SH-SY5Y (cell line): ENCODE data around the gene SEPTIN2.

Source experiments
- GATA2 ChIP-seq: IDR thresholded peaks from 2 replicates; pipeline ENCODE4 v1.6.1; 2011; ENCODE audit warnings: mild to moderate bottlenecking, low read depth, low read length
- GATA3 ChIP-seq: IDR thresholded peaks from 2 replicates; pipeline ENCODE4 v1.6.1; 2011; ENCODE audit warnings: low read depth, mild to moderate bottlenecking, low read length, moderate library complexity

SEPTIN2 gene

DNA sequence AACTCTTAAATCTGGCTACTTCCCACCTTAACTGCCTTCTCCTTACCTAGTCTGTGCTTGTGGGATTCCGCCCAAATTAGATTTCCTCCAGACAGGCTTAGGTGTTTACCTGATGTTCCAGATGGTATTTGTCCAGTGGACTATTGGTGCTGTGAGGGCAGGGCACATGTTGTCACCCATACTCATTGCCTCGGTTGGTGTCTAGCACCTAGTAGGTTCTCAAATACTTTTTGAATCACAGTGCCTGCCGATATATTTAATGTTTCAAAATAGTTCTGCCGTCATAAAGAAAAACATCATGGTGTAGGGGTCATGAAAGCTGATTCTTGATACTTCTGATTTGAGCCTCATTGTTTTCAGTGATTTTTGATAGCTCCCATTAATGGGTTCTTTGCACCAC lies 1.1 kb downstream of the SEPTIN2 start:
- TF ChIP-seq GATA3 = no peak

DNA sequence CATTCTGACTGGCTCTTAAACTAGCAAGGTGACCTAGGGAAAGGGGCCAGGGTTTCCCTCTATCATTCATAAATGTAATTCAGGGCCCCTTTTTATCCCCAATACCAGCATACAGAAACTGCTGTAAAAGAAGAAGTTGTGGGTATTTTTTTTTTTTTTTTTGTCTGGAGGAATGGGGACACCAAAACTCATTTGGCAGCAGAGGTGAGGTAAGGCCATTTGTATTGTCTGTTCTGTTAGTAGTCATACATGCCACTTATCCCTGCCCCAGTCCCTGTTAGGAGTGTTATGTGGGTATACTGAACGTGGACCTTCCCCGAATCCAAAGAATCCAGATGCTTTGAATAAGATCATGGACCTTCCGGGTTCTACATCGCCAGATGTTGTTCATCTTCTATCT lies 1.7 kb downstream of the SEPTIN2 start:
- TF ChIP-seq GATA2 = no peak

- TF ChIP-seq GATA3 (no peak), GATA2 (no peak)
These were observed 4.7 kb downstream of the SEPTIN2 start for GRCh38 chr2:241320394-241320793.

DNA sequence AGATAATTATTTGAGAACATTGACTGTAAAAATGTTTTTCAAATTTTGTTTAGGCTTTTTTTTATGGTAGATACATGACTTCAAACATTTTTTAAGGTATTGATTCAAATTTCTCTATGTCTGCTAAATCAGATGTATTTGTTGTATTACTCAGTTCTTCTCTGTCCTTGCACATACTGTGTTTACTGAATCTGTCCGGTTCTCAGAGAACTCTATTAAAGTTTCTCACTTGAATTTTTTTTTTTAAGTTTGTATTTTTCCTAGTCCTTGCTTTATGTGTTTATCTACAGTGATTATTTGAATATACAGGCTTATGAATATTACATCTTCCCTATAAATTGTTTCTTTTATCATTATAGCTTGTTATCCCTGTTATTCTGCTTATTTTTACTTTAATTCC lies 5.3 kb downstream of the SEPTIN2 start:
- TF ChIP-seq GATA3 (no peak), GATA2 (no peak)

GRCh38 chr2:241321886-241322285 lies 6.2 kb downstream of the SEPTIN2 start:
- no peak for TF ChIP-seq GATA3
- TF ChIP-seq GATA2 = no peak

GRCh38 chr2:241323778-241324177 lies 8.1 kb downstream of the SEPTIN2 start:
- TF ChIP-seq GATA2 (no peak), GATA3 (no peak)

DNA sequence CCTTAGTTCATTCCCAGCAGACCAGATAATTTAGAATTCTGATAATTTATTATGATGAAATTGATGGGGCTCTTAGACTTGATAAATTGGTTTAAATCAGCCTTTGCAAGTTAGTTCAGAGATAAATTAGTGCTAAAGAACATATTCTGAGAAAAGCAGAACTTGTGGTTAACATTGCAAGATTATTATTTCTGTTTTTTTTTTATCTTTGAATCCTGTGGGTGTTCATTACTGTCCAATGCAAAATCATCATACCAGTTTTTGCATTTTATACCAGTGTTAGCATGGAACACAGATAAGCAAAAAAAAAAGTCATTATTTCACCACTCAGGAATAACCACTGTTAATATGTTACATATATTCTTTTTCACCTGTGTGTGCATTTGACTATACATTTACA lies 9.1 kb downstream of the SEPTIN2 start:
- TF ChIP-seq GATA3 (no peak), GATA2 (no peak)

DNA sequence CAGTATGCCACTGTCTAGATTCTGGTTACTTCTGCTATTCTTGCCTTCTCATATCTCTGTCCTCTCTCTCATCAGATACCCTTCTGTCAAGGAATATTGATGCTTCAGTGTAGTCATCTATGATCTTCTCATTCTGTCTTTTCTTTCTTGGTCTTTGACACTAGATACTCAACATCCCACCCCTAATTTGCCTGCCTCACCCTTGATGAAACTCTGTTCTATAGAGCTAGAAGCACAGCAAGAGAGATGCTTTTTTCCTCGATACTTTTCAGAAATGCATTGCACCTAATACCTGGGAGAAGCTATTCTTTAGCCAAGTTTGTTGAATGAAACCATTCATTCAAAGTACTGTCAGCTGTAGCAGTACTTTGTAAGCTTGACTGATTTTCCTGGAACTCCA lies 9.5 kb downstream of the SEPTIN2 start:
- TF ChIP-seq GATA2 = no peak
- TF ChIP-seq GATA3 = no peak

DNA sequence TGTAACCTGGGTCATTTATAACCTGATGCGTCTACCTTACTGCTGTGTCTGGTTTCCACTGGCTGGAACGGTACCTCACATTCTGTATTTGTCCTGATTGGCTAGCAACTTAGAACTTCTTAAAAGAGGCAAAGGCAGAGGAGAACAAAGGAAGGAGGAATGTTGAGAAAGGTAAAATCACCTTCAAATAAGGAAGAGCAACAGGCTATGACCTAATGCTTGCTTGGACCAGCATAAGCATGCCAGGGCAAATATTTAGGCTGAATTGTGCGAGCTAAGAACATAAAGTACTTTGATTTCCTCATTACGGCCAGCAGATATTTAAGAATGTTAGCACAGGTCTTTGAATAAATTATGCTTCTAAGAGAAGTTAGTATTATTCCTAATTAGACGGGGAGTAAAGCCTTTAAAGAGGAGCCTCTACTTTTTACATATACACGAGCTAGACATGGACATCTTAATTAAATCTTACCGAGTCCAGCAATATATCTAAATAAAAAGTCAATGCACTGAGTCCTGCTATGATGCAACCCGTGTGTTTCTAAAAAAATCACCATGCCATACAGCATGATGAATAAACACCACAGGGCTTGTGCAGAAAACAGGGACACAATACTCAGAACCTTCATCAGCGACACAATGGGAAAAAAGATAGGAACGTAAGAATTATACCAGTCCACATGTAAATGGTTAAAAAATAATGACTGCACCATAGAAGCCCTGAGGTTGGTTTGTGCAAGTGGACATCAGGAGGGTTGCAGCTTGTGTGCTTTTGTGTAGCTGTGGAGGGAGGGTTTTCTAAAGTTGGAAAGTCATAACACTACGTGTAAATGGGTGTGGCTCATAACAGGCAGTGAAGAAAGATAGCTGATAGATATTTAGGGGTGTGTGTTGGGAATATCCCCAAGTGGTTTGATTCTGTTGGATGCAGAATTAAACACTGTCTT lies 14.2 kb downstream of the SEPTIN2 start:
- TF ChIP-seq GATA2 (no peak), GATA3 (no peak)

GRCh38 chr2:241330616-241330981 lies 14.9 kb downstream of the SEPTIN2 start:
- no peak for TF ChIP-seq GATA3
- no peak for TF ChIP-seq GATA2

GRCh38 chr2:241334813-241335212 lies 19.1 kb downstream of the SEPTIN2 start:
- TF ChIP-seq GATA2 = no peak
- TF ChIP-seq GATA3 = no peak

DNA sequence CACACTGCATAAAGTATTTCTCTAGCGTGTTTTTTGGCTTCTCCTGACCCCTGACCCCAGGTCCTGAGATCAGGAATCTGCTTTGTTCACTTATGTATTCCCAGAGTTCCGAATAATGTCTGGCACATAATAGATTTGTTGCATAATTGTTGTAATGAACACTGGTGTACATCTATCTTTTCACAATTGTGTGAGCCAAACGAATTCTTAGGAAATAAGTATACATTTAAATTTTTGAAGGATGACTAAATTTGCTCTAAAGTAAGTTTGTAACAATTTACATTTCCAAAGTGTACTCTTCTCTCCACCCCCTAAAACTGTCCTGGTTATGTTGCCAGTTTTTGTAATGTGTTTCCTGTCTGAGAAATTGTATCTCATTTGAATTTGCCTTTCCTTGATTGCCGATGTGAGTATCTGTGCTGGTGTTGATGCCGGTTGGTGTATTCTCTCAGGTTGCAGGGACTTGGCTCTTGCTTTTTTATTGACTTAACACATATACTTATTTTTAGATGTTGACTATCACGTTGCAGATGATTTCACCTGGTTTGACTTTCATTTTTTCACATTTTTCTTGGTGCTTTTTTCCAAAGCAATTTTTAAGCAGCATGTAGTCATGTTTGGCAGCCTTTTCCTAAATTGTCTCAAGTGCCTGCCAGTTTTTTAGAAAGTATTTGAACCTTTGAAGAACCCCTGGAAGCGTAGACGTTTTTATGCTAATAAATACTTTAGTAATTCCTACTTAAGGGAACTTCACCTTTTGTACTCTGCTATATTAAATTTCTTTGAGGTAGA lies 24.3 kb downstream of the SEPTIN2 start:
- TF ChIP-seq GATA3 = no peak
- no peak for TF ChIP-seq GATA2

- TF ChIP-seq GATA3 (no peak), GATA2 (no peak)
These were observed 25.0 kb downstream of the SEPTIN2 start for GRCh38 chr2:241340631-241341163.

- TF ChIP-seq GATA3 (no peak), GATA2 (no peak)
These were observed 29.4 kb downstream of the SEPTIN2 start for GRCh38 chr2:241344925-241345651.

GRCh38 chr2:241349941-241350340 lies 34.2 kb downstream of the SEPTIN2 start:
- TF ChIP-seq GATA3 = no peak
